ENCODE data around the gene KIF26A. TPM values are rescaled to one million over a fixed set of nuclear protein-coding genes. Genes with fewer than 3 reads are reported as not detected.

Gene KIF26A
- total and polyA plus RNA-seq, 2 experiments from 2014 or later: 3.5 to 5.0 TPM

GRCh38 chr14:104110491-104111209 is 27.7 kb upstream of the KIF26A start:
- Histone ChIP-seq H3K4me1 (ENCODE audit: insufficient read depth) (no peaks in the 10 kb centered on the region), H2AFZ (no peak overlapping the region), H3K79me2 (no peaks in the 10 kb centered on the region), H3K27me3 (no peaks in the 10 kb centered on the region), H3K27ac (no peak overlapping the region), H3K9me2 (replicated peaks; ENCODE audit: insufficient read depth) (no peaks in the 10 kb centered on the region), H3K9me3 (ENCODE audit: low read depth) (no peaks in the 10 kb centered on the region), H3K36me3 (replicated peaks; ENCODE audit: insufficient read depth, low read depth) (no peaks in the 10 kb centered on the region), H3K4me3 (no peak overlapping the region), H3K4me2 (no peak overlapping the region), H4K20me1 (ENCODE audit: insufficient read depth, poor library complexity, severe bottlenecking) (no peaks in the 10 kb centered on the region)
- DNase-seq (ENCODE audit: low spot score): no peak
- TF ChIP-seq EZH2phosphoT487 (IDR thresholded peaks at IDR 0.05; ENCODE audit: low read depth, severe bottlenecking, unreplicated experiment) (no peak), EZH2 (IDR thresholded peaks at IDR 0.05; ENCODE audit: borderline replicate concordance) (no peak), CTCF (IDR thresholded peaks at IDR 0.05; ENCODE audit: poor library complexity) (no peak)
- WGBS (ENCODE audit: low lambda C conversion rate, missing lambda C conversion rate): 82% methylated on average over 18 of the region's 18 CpGs

- Histone ChIP-seq H3K79me2 (no peaks in the 10 kb centered on the region), H3K27ac (no peak overlapping the region), H3K4me2 (no peak overlapping the region), H3K4me1 (ENCODE audit: insufficient read depth) (peaks cover 7% of the 10 kb centered on the region), H3K9me3 (ENCODE audit: low read depth) (no peaks in the 10 kb centered on the region), H3K9me2 (replicated peaks; ENCODE audit: insufficient read depth) (no peaks in the 10 kb centered on the region), H3K4me3 (no peak overlapping the region), H2AFZ (no peak overlapping the region), H3K36me3 (replicated peaks; ENCODE audit: insufficient read depth, low read depth) (no peaks in the 10 kb centered on the region), H4K20me1 (ENCODE audit: insufficient read depth, poor library complexity, severe bottlenecking) (no peaks in the 10 kb centered on the region), H3K27me3 (no peaks in the 10 kb centered on the region)
- TF ChIP-seq CTCF (IDR thresholded peaks at IDR 0.05; ENCODE audit: poor library complexity) (no peak), EZH2 (IDR thresholded peaks at IDR 0.05; ENCODE audit: borderline replicate concordance) (no peak), EZH2phosphoT487 (IDR thresholded peaks at IDR 0.05; ENCODE audit: low read depth, severe bottlenecking, unreplicated experiment) (no peak)
- DNase-seq (ENCODE audit: low spot score): no peak
- WGBS (ENCODE audit: low lambda C conversion rate, missing lambda C conversion rate): 92% methylated on average over 19 of the region's 21 CpGs
These were observed 26.9 kb upstream of the KIF26A start for GRCh38 chr14:104111301-104112112.

- no peak overlapping the region for H2AFZ ChIP-seq
- no peak overlapping the region for H3K4me2 ChIP-seq
- WGBS (ENCODE audit: low lambda C conversion rate, missing lambda C conversion rate): 89% methylated on average over 6 of the region's 6 CpGs
- no peaks in the 10 kb centered on the region for H3K9me2 ChIP-seq (replicated peaks; ENCODE audit: insufficient read depth)
- no peak overlapping the region for H3K27ac ChIP-seq
- no peaks in the 10 kb centered on the region for H3K9me3 ChIP-seq (ENCODE audit: low read depth)
- no peaks in the 10 kb centered on the region for H3K79me2 ChIP-seq
- H3K4me1 ChIP-seq (ENCODE audit: insufficient read depth): peaks cover 10% of the 10 kb centered on the region
- H3K4me3 ChIP-seq: no peak overlapping the region
- no peaks in the 10 kb centered on the region for H3K27me3 ChIP-seq
- H3K36me3 ChIP-seq (replicated peaks; ENCODE audit: insufficient read depth, low read depth): no peaks in the 10 kb centered on the region
- no peaks in the 10 kb centered on the region for H4K20me1 ChIP-seq (ENCODE audit: insufficient read depth, poor library complexity, severe bottlenecking)
- DNase-seq (ENCODE audit: low spot score): no peak
- TF ChIP-seq EZH2 (IDR thresholded peaks at IDR 0.05; ENCODE audit: borderline replicate concordance) (no peak), CTCF (IDR thresholded peaks at IDR 0.05; ENCODE audit: poor library complexity) (no peak), EZH2phosphoT487 (IDR thresholded peaks at IDR 0.05; ENCODE audit: low read depth, severe bottlenecking, unreplicated experiment) (no peak)
These were observed 26.3 kb upstream of the KIF26A start for GRCh38 chr14:104112113-104112505.

All from hepatocyte (in vitro differentiated cells).